HG02885 (cell line): ENCODE data around the gene SRM.
"Not testable (repeated sequence)": the region's sequence is repeated elsewhere in the genome, so short reads cannot be mapped to it uniquely, and the experiment has no call there.

ENCODE experiments used
- ATAC-seq: cut with Tn5 transposase; IDR thresholded peaks from one replicate; pipeline ENCODE4 v1.9.1; 2021; ENCODE audit warnings: mild to moderate bottlenecking; ENCODE audit not compliant: unreplicated experiment, poor library complexity

SRM gene

DNA sequence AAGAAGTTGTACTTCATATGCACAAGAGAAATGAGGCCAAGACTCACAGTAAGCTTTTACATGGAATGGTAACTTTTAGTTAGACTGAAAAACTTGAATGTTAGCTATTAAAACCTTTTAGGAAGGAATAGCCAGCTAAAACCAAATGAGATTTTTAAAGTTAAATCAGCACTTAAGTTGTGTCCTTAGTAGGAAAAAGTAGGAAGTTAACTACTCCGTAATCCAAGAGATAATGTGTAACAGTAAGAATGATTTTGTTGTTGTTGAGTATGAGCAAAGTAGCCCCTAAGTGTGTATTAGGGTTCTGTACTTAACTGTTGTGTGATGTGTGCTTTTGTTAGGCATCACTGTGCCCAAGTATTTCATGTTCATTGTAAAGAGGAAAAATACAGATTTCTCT is 34.2 kb downstream of the SRM start:
- ATAC-seq: no peak

- ATAC-seq: no peak
Observed at GRCh38 chr1:11024874-11025203, 35.0 kb downstream of the SRM start.

DNA sequence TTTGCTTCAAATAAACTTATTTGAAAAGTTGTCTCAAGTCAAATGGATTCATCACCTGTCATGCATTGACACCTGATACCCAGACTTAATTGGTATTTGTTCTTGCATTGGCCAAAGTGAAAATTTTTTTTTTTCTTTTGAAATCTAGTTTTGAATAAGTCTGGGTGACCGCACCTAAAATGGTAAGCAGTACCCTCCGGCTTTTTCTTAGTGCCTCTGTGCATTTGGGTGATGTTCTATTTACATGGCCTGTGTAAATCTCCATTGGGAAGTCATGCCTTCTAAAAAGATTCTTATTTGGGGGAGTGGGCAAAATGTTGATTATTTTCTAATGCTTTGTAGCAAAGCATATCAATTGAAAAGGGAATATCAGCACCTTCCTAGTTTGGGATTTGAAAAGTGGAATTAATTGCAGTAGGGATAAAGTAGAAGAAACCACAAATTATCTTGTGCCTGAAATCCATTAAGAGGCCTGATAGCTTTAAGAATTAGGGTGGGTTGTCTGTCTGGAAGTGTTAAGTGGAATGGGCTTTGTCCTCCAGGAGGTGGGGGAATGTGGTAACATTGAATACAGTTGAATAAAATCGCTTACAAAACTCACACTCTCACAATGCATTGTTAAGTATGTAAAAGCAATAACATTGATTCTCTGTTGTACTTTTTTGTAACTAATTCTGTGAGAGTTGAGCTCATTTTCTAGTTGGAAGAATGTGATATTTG is 35.5 kb downstream of the SRM start:
- ATAC-seq: no peak

DNA sequence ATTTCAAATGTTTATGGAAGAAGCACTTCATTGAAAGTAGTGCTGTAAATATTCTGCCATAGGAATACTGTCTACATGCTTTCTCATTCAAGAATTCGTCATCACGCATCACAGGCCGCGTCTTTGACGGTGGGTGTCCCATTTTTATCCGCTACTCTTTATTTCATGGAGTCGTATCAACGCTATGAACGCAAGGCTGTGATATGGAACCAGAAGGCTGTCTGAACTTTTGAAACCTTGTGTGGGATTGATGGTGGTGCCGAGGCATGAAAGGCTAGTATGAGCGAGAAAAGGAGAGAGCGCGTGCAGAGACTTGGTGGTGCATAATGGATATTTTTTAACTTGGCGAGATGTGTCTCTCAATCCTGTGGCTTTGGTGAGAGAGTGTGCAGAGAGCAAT is 36.6 kb downstream of the SRM start:
- no peak for ATAC-seq

GRCh38 chr1:11019971-11020370 is 39.8 kb downstream of the SRM start:
- ATAC-seq: no peak

DNA sequence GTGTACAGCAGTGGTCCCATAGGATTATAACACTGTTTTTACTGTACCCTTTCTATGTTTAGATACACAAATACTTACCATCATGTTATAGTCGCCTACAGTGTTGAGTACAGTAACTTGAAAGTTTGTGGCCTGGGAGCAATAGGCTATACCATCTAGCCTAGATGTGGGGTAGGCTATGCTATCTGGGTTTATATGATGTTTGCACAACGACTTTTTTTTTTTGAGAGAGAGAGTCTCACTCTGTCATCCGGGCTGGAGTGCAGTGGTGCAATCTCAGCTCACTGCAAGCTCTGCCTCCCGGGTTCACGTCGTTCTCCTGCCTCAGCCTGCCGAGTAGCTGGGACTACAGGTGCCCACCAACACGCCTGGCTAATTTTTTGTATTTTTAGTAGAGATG is 40.5 kb downstream of the SRM start:
- ATAC-seq: not testable (repeated sequence)

DNA sequence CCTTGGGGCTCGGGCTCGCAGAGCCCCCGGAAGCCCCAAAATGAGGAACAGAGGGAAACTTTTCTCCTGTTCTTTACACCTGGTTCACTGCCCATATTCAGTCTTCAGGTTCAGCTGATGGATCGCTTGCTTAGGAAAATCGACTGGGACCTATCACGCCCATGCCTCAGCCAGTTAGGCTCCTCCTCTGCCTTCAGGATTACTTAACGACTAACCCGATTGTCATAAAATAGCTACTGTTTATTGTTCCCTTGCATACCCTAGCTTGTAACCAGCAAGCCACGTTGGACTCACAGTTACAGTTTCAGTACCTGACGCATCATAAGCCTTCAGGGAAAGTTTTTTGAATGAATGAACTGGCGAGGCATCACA is 46.7 kb downstream of the SRM start:
- ATAC-seq: no peak

GRCh38 chr1:11012260-11013159 is 47.3 kb downstream of the SRM start, which contains the start of gene TARDBP:
Gene TARDBP (plus strand): TSS chr1:11012654. CDS start chr1:11013728, 1,074 bp downstream.
- ATAC-seq: peak; percentile 87
